Fibroblast of mammary gland (primary cell): Measurements from ENCODE around the gene CSK.
A peak's percentile ranks its signal among the peaks of the same experiment; 100 is the strongest.

Source experiments
- DNase-seq: peaks from one replicate; pipeline ENCODE4 v3.0.0-alpha.2; 2010; ENCODE audit warnings: low read depth
- H3K4me3 ChIP-seq: 2 replicates; pipeline ENCODE4 v1.5.1; 2011; ENCODE audit warnings: low read depth, mild to moderate bottlenecking, low read length, moderate library complexity; ENCODE audit not compliant: control insufficient read depth
- CTCF ChIP-seq: conservative IDR thresholded peaks from 2 replicates; pipeline ENCODE4 v1.5.1; 2011; ENCODE audit warnings: low read depth, low read length, inconsistent platforms; ENCODE audit not compliant: control insufficient read depth, insufficient read depth

Gene CSK

DNA sequence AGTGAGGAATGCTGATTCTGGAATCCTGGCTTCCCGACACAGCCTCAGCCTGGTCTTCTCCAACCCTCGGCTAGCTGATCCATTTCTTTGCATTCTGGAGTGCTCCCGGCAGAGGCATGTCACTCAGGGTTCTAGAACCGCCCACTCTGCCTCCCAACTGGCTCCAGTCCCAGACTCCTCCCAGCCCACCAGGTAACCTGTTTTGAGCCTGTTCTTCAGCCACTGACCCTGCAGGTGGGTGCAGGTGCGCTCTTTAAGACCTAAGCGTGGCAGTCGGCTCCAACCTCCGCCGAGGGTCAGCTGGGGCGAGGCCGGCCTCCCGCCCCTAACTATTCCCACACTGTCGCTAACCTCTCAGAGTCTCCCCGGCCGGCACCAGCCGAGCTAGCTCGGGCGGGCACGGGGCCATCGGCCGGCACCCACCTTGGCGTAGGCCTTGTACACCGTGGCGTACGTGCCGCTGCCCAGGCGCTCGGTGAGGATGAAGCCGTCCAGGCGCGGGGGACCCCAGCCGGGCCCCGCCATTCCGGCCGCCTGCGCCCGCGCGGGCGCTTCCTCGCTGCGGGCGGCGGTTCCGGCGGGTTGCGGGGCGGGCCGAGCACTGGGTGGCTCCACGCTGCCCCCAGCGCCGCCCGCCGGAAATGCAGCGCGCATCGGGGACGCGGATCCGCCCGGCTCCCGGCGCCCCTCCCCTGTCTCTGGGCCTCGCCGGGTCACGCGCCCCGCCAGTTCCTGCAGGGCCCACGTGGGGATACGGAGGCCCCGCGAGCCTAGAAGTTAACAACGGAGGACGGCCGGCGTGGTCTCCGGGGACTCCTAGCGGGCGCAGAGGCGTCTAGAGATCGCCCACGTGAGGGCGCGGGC is 60.9 kb downstream of the CSK start, which contains the start of gene ULK3:
Gene ULK3 (minus strand): TSS at position 576 of the 864 bp plus-strand sequence. CDS start 51 bp downstream, at position 525.
- DNase-seq: peak; percentile 76
- no peak for TF ChIP-seq CTCF
- H3K4me3 ChIP-seq: peak within 1 kb of the TSS; percentile 80

GRCh38 chr15:74843445-74843828 is 61.6 kb downstream of the CSK start:
- H3K4me3 ChIP-seq: peak overlapping the region; percentile 31
- DNase-seq: no peak
- no peak for TF ChIP-seq CTCF

GRCh38 chr15:74843891-74844299 is 62.0 kb downstream of the CSK start:
- no peak for TF ChIP-seq CTCF
- H3K4me3 ChIP-seq: no peak overlapping the region
- DNase-seq: no peak

- no peak overlapping the region for H3K4me3 ChIP-seq
- no peak for TF ChIP-seq CTCF
- no peak for DNase-seq
These were observed 62.7 kb downstream of the CSK start for GRCh38 chr15:74844319-74845207.

GRCh38 chr15:74845208-74845568 is 63.3 kb downstream of the CSK start:
- H3K4me3 ChIP-seq: no peak overlapping the region
- TF ChIP-seq CTCF: no peak
- DNase-seq: no peak

DNA sequence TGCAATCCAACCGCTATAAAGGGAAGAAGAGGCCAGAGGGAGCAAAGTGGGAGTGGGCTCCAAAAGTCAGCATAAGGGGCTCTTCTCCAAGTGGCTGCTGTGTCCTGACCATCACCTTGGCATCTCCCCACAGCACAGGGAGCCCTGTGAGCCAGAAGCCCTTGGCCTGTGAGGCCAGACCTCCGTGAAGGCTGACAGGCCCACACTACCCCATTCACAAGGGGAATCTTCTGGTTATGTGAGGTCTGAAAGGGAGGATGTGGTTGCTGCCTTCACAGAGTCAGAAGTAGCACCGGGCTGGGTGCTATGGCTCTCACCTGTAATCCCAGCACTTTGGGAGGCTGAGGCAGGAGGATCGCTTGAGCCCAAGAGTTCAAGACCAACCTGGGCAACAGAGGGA is 63.7 kb downstream of the CSK start:
- DNase-seq: no peak
- no peak for TF ChIP-seq CTCF
- no peak overlapping the region for H3K4me3 ChIP-seq
